Left lobe of liver (tissue), 2 donors: Measurements from ENCODE around the gene LANCL2. TPM values are rescaled to one million over a fixed set of nuclear protein-coding genes. Genes with fewer than 3 reads are reported as not detected.

Source experiments
- ATAC-seq: fragments of 200-7000 bp; cut with Tn5 transposase; one replicate; pipeline ENCODE4 v1.9.1; 2020; ENCODE audit warnings: mild to moderate bottlenecking, moderate library complexity
- DNase-seq: peaks from one replicate; pipeline ENCODE4 v3.0.0-alpha.2; 2020; ENCODE audit warnings: low spot score
- total RNA-seq: library from RNA; stranded (reverse); gene quantifications from one replicate; pipeline ENCODE4 v1.2.1, GENCODE V29; 2021
- donor health status: DM: no; HTN: no; CAD: no; lungs with moderate emphysema.
- donor health status: DM: no; HTN: yes; CAD: no.

The LANCL2 gene
- total RNA-seq, 1 donor from 2014 or later: 8.5 TPM

DNA sequence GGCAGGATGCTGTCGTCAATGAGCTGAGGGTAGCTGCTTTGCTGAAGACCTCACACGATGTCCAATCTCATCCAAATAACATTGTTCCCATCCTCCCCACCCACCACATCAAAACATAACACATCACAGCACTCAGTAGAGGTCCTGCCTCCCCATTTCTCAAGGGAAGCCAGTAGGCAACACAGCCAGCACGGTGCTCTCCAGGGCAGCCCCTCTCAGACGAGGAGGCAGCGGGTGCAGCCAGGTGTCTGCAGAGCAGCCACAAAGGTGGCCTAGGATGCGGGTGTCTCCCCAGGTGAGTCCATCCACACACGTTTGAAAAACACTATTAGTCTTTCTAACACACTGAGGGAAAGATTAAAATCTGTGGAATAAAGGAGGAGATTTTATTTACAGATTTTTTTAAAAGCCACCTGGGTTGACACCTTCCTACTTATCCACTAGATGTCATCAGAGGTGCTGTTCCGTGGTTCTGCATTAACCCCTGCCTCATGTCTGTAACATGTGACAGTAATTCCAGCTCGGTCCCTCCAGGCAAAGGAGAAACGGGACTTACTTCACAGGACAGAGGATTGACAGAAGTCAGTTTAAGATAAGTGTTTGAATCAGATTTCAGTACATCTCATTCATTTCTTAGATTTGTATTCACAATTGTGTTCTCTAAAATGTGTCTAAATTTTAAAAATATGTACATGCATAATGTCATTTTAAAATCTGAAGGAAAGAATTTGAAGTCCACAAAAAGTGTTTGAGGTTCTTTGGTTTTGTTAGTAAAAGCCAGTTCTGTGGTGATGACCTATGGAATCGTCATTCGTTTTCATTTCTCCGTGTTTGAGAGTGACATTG lies 68.0 kb downstream of the LANCL2 start:
- DNase-seq (no peak), ATAC-seq (peak; percentile 87)

DNA sequence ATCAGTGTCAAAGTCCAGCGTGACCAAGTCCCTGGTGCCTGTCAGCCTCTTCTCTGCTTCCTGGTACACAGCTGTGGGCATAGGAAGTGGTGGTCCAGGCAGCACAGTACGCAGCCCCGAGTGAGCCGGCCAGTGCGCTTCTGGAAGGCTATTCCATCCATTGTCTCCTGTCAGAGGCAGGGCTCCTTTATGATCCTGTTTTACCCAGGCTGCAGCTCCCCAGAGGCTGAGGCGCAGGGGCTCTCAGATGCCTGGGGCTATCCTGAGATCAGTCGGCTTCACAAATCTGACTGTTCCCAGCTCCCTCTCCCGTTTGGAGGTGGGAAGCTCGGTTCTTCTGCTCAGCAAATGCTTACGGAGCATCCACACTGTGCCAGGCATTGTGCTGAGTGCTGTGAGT lies 70.3 kb downstream of the LANCL2 start:
- ATAC-seq (no peak), DNase-seq (no peak)

DNA sequence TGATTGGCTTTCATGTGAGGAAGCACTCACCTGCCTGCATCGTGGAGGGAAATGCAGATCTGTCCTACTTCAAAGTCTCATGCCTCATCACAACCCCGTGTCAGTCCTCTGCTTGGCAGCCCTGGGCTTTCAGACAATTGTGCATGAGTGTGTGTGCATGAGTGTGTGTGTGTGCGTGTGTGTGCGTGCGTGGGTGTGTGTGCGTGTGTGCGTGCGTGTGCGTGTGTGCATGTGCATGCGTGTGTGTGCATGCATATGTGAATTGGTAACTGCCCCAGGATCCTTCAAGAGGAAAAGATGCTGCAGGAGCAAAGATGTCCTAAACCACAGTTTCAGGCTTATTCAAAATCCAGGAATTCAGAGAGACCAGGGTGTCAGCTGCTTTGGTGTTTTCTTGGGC lies 71.3 kb downstream of the LANCL2 start:
- DNase-seq: no peak
- no peak for ATAC-seq

DNA sequence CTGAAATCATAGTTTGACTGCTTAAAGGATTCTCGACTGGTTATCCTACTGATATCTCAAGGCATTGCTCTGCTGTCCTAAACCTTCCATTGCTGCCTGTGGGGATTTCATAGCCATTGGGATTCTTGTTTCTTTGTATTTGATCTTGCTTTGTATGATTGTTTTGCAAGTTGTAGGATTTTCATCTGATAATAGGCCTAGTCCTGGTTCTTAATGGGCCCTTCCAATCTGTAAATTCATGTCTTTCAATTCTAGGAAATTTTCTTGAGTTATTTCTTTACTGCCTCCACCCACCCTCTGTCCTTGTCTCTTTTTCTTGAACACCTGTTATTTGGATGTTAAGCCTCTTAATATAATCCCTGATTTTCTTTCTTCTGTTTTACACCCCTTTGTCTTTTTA lies 72.2 kb downstream of the LANCL2 start:
- no peak for ATAC-seq
- DNase-seq: no peak

DNA sequence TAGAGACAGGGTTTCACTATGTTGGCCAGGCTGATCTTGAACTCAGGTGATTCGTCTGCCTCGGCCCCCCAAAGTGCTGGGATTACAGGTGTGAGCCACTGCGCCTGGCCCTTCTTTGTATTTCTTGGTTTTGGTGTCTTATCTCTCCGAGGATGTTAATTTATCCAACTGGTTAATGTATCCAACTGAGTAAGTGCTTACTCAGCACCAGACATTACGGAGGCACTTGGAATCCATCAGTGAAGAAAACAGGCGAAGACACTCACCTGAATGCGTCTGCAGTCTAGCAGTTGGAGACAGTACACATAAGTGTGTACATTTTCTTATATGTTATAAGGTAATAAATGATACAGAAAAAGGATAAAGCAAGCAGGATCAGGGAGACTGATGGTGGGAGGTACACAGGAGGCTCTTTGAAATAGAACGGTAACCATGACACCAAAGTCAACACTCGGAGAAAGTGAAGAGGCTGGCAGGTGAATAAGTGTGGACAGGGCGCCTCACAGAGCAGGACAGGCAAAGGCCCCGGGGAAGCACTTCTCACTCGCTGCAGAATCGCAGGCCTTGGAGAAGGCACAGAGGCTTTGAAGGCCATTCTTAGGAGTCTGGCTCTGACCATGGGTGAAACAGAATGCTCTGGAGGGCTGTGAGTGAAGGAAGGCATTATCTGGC lies 73.1 kb downstream of the LANCL2 start:
- DNase-seq: no peak
- no peak for ATAC-seq

DNA sequence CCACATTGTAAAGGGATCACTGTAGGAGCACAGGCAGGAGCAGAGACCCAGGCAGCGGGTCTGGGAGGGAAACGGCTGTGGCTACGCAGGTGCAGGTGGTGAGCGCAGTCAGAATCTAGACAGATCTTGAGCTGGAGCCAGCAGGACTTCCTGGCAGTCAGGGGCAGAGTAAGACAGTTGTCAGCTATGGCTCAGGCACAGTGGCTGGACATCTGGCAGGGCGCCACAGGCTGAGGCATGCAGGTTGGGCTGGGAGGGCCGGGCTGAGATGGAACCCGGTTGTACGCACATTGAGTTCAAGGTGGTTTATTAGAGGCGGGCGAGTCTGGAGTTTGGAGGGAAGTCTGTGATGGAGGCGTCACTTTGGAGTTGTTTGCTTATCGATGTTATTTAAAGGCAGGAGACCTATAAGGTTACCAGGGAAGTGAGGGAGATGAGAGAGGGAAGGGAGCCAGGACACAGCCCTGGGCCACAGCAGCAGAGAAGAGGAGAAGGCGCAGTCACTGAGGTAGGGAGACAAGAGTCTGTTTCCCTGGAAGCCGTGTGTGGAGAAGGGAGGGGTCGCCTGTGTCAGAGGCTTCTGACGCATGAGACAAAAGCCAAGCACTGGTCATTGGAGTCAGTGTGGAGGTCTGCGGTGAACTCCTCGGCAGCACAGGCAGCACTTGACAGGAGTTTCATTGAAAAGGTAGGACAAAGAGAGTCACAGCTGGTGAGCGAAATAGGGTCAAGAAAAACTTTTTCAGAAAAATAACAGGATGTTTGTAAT lies 73.8 kb downstream of the LANCL2 start:
- DNase-seq: no peak
- ATAC-seq: no peak

DNA sequence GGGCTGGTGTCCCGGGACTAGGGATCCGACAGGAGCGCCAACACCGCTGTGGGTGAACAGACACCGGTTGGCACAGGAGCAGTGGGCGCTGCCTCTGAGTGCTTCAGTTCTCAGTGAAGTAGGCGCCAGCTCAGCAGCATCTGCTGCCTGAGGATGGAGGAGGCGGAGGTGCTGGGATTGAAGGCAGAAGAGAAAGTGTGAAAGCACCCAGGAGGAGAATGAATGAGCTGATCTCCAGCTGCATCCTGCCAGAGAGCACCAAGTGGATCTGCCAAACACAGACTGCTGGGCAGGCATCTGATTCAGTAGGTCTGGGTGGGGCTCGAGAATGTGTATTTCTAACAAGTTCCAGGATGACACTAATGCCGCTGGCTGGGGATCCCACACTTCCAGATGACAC lies 74.5 kb downstream of the LANCL2 start:
- DNase-seq: no peak
- ATAC-seq: no peak

DNA sequence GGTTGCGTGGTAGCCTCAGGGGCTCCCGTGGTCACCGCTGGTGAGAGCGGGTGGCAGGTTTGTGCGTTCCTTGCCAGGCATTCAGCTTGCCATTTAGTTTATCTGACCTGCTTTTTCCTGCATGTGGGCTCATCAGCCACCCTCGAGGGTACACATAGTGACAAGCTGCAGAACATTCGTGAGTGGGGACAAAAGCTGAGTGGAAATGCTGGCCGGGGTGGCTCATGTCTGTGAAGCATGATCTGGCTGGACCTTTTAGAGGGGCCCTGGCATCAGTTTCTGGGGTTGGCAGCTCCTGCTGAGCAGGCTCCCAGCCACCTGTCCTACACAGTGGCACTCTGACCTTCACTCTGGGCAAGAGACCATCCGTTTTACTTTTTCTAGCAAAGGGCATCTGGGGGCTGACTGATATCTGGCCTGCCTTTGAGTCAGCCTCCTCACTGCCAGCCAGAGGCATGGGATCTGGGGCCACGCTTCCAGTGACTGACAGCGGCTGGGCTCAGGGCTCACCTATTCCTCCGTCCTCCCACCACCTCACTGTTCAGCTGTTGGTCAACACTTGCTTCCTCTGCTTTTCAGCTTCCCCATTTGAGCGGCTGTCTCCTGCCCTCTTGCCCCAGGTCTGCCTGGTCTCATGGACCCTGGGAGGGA lies 75.0 kb downstream of the LANCL2 start:
- no peak for DNase-seq
- ATAC-seq: peak; percentile 12

DNA sequence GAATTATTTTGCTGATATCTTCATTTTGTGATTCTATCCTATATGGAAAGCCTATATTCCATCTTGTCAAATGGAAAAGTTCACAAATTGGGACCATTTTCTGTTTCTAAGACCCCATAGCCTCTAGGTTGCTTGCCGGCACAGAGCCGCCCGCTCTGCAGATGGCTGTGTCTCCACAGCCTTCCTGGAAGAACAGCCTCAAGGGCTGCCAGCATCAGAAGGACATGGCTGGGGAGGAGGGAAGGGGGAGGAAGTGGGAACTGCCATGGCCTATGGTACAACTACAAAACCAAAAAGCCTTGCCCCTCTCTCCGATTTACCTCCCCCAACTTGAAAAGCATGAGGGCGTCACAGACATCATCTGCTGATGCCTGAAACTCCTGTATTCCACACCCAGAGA lies 75.9 kb downstream of the LANCL2 start:
- no peak for ATAC-seq
- DNase-seq: no peak

DNA sequence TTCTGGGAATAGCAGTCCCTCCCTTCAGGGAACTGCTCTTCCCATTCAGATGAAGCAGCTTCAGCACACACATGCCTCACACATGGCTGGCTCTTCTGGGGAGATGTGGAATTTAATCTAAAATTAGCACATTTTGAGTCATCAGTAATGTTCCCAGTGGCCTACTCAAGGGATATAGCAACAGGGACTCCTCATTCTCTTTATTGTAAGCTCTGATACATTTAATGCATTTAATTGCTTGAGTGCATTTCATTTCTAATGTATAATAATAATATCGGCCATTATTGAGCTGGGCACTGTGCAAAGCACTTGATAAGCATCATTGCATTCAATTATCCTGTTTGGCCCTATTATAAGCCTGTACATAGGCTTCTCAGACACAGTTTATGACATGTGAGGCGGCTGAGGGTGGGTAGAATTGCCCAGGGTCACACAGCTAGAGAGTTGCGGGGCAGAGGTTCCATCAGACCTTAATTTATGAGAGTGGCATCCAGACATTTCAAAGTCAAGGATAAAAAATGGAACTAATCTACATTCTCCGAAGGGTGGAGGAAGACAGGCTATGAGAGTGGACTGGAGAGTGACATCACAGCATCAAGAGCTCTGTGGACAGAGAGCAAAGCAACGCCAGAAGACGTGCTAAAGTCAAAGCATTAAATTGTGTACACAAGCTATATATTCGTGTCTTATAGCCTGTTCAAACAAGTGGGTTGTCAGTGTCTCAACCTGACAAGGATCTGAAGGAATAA lies 76.8 kb downstream of the LANCL2 start:
- ATAC-seq (no peak), DNase-seq (no peak)

DNA sequence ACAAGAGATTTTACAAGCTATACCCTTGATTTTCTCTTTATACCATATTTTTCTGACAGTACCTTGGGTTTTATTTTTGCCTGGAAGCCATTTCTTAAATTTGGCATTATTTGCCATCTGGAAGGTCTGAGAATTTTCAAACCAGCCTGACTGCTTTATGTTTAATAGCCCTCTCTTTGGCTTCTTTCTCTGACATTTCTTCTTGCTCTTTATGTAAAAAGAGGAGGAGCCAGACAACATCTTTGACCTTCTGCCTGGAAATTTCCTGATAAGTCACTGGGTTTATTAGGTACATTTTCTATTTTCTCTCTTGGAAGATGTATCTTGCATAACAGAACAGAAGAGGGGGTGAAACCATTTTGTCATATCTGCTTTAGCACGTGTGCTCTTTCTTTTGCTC lies 79.6 kb downstream of the LANCL2 start:
- no peak for ATAC-seq
- DNase-seq: no peak

DNA sequence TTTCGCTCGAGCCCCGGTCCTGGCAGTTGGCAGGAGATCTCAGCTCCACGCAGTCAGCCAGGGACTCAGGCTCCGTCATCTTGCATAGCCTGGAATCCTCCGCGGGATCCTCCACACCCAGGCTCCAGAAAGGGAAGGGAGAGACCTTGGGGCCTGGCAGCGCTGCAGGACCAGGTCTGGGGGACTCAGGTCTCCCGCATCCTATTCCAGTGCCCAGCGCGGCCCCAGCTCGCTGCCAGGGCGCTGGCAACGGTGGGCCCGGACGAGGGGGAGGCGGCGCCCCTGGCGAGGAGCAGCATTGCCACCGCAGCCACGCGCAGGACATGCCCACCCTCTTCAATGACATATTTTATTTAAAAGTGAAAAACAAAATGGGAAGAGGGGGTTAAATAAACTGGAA lies 83.4 kb downstream of the LANCL2 start:
- ATAC-seq (no peak), DNase-seq (no peak)

DNA sequence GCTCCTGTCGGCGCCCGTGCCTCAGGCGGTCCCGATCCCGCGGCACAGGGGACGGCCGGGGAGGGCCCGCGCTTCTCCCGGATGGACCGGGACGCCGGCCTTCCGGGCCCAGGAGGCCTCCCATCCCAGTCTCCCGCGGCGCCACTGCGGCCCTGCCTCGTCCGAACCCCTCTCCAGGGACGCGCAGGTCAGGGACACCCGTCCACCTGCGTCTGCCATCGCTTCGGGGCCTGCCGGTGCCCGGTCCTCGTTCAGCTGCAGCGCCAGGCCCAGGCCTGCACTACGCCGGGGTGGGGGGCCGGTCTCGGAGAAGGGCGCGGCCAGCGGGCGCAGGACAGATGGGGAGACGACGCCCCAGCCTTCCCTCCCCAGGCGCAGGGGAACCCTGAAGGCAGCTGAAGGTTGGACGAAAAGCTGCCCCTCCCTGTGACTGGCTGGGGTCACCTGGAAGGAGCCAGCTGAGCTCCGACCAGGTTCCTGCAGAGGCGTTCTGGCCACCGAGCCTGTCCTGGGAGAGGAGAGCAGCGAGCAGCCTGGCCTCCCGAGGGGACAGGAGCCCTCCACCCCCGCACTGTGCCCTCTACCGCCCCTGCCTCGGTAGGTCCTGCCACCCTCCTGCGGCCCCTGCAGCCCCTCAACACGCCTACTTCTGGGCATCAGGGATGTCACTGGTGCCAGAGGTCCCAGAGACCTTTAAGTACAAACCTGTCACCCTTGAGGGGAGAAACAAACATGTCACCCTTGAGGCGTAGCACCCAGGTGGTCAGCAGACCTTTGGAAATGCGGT lies 84.3 kb downstream of the LANCL2 start:
- ATAC-seq (no peak), DNase-seq (no peak)

DNA sequence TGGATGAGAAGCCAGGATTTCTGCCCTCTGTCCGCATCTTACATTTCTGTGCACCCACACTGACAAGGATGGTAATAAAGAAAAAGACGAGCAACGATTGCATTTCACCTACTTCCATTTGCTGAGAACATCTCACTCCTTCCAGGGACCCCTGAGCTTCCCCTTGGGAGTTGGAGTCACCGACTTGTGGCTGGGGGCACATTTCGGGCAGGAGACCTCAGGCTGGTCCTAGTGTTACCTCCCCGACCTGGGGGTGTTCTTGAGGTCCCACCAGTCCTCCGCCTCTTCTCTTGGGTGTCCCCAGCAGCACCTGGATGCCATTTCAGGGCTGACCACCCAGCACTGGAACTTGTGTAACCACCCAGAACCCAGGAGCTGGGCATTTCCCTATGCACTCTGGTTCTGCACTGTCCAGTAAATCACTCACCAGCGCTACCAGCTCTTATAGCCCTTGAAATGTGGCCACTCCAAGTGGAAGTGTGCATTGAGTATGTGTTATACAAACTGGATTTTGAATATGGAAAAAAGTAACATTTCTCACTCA lies 84.9 kb downstream of the LANCL2 start:
- no peak for ATAC-seq

DNA sequence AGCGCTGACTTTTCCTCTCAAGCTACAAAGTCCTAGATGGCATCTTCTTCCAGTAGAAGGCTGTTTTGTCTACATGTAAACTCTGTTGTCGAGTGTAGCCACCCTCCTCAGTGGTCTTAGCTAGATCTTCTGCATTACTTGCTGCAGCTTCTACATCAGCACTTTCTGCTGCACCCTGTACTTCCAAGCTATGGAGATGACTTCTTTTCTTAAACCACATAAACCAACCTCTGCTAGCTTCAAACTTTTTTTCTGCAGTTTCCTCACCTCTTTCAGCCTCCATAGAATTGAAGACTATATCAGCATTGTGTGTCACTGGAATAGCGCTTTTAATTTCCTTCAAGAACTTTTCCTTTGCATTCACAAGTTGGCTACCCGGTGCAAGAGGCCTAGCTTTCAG lies 87.8 kb downstream of the LANCL2 start:
- ATAC-seq: no peak
- no peak for DNase-seq

More for the DNA sequence above, 84.9 kb downstream of the LANCL2 start:
- no peak for DNase-seq

DNA sequence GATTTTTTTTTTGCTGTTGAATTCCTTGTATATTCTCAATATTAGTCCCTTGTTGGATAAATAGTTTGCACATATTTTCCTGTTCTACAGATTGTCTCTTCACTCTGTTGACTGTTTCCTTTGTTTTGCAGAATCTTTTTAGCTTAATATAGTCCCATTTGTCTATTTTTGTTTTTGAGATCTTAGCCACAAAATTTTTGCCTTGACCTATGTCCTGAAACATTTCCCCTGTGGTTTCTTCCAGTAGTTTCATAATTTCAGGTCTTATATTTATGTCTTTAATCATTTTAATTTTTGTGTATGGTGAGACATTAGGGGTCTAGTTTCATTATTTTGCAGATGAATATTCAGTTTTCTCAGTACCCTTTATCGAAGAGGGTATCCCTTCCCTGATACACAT lies 92.7 kb downstream of the LANCL2 start:
- ATAC-seq: no peak
- DNase-seq: no peak

DNA sequence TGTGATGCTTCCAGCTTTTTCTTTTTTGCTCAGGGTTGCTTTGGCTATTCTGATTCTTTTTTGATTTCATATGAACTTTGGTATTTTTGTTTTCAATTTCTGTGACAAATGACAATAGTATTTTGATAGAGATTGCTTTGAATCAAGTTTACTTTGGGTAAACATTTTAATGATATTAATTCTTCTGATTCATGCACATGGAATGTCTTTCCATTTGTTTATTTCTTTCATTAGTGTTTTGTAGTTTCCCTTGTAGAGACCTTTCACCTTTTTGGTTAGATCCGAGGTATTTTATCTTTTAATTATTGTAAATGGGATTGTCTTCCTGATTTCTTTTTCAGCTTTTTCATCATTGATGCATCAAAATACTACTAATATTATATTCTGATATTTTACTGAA lies 93.2 kb downstream of the LANCL2 start:
- no peak for DNase-seq

DNA sequence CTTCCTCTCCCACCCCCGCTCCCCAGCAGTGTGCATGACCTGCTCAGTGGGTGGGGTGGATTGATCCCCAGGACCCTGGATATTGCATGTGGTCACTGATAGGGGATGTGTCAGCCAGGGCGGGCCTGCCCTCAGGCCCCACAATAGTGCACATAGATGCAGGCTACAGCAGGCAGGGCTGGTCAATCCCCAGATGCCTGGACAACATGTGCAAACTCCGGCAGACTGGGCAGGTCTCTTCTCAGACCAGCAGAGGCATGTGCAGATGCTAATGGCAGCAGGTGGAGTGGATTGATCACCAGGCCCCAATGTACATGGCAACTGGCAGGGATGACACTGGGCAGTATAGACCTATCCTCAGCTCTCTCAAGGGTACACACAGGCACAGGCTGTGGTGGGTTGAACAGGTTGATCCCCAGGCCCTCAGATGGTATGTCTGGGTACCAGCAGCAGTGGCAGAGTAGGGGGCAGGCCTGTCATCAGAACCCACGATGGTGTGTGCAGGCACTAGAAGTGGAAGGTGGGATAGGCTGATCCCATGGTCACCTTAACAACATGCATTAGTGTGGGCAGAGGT lies 98.6 kb downstream of the LANCL2 start:
- ATAC-seq: no peak

More for the DNA sequence above, 93.2 kb downstream of the LANCL2 start:
- no peak for ATAC-seq

DNA sequence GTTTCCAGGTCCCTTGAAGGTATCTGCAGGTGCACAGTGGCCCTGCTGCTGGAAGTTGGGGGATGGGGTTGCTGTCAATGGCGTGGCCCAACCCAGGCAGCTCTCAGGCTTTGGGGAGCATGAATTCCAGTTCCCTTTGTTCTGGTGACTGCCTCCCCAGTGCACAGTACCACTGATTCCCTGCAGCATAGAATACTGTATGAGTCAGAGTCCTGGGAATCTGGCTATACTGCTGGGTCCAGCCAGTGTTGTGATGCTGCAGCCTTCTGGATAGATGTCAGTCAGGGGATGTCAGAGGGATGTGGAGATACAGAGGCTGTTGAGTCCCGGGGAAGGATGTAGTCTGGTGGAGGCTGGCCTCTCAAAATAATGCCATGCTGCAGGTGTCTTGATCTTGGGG lies 99.3 kb downstream of the LANCL2 start:
- no peak for ATAC-seq
- no peak for DNase-seq

More for the DNA sequence above, 98.6 kb downstream of the LANCL2 start:
- no peak for DNase-seq
